Astrocyte (in vitro differentiated cells and primary cell): ENCODE data around the gene TP53. TPM values are rescaled to one million over a fixed set of nuclear protein-coding genes. Genes with fewer than 3 reads are reported as not detected.
A peak's percentile ranks its signal among the peaks of the same experiment; 100 is the strongest.

Experiments
- DNase-seq: peaks from one replicate; pipeline ENCODE4 v3.0.0-alpha.2; 2010; ENCODE audit warnings: low read depth
- FAIRE-seq: peaks from 2 replicates; lab custom pipeline; 2011; peaks lifted over from hg19 to GRCh38; lab: Jason Lieb, UNC
- H2AFZ ChIP-seq: 2 replicates; pipeline ENCODE4 v1.6.0; 2012; ENCODE audit warnings: low read depth, low read length, inconsistent platforms
- H3K27ac ChIP-seq: 2 replicates; pipeline ENCODE4 v1.5.1; 2011; ENCODE audit warnings: low read depth, low read length, inconsistent platforms
- H3K27me3 ChIP-seq: 2 replicates; pipeline ENCODE4 v1.6.0; 2011; ENCODE audit warnings: low read length, inconsistent platforms; ENCODE audit not compliant: insufficient read depth
- H3K36me3 ChIP-seq: 2 replicates; pipeline ENCODE4 v1.5.1; 2011; ENCODE audit warnings: low read length, inconsistent platforms; ENCODE audit not compliant: insufficient read depth
- H3K4me1 ChIP-seq: 2 replicates; pipeline ENCODE4 v1.5.1; 2011; ENCODE audit warnings: low read length, inconsistent platforms; ENCODE audit not compliant: insufficient read depth
- H3K4me2 ChIP-seq: 2 replicates; pipeline ENCODE4 v1.6.0; 2012; ENCODE audit warnings: low read length, inconsistent platforms
- H3K4me3 ChIP-seq: 2 replicates; pipeline ENCODE4 v1.5.1; 2011; ENCODE audit warnings: low read depth, mild to moderate bottlenecking, low read length, inconsistent platforms; ENCODE audit not compliant: insufficient read depth
- H3K79me2 ChIP-seq: 2 replicates; pipeline ENCODE4 v1.6.0; 2012; ENCODE audit warnings: mild to moderate bottlenecking, low read length, inconsistent platforms; ENCODE audit not compliant: insufficient read depth
- H3K9ac ChIP-seq: 2 replicates; pipeline ENCODE4 v1.6.0; 2012; ENCODE audit warnings: mild to moderate bottlenecking, low read length, inconsistent platforms
- H3K9me3 ChIP-seq: 2 replicates; pipeline ENCODE4 v1.5.1; 2012; ENCODE audit warnings: low read depth, mild to moderate bottlenecking, low read length, inconsistent platforms; ENCODE audit not compliant: insufficient read depth
- H4K20me1 ChIP-seq: 2 replicates; pipeline ENCODE4 v1.6.0; 2012; ENCODE audit warnings: low read length, inconsistent platforms; ENCODE audit not compliant: insufficient read depth
- H3K27ac Mint-ChIP-seq: one replicate; pipeline ENCODE4 v1.8.0; 2021; ENCODE audit warnings: mild to moderate bottlenecking, mixed read lengths; ENCODE audit not compliant: unreplicated experiment
- H3K27me3 Mint-ChIP-seq: one replicate; pipeline ENCODE4 v1.8.0; 2021; ENCODE audit warnings: low read depth, mixed read lengths; ENCODE audit not compliant: unreplicated experiment
- H3K36me3 Mint-ChIP-seq: one replicate; pipeline ENCODE4 v1.8.0; 2021; ENCODE audit warnings: low read depth, mixed read lengths; ENCODE audit not compliant: unreplicated experiment
- H3K4me1 Mint-ChIP-seq: one replicate; pipeline ENCODE4 v1.8.0; 2021; ENCODE audit warnings: low read depth, mixed read lengths; ENCODE audit not compliant: unreplicated experiment
- H3K4me3 Mint-ChIP-seq: one replicate; pipeline ENCODE4 v1.8.0; 2021; ENCODE audit warnings: mild to moderate bottlenecking, moderate library complexity, mixed read lengths; ENCODE audit not compliant: unreplicated experiment
- H3K9me3 Mint-ChIP-seq: one replicate; pipeline ENCODE4 v1.8.0; 2021; ENCODE audit warnings: mild to moderate bottlenecking, mixed read lengths; ENCODE audit not compliant: unreplicated experiment
- CTCF ChIP-seq: IDR thresholded peaks from 2 replicates; pipeline ENCODE4 v1.5.1; 2011; ENCODE audit warnings: low read depth, mild to moderate bottlenecking, inconsistent platforms, low read length, moderate library complexity; ENCODE audit not compliant: insufficient read depth
- EZH2 ChIP-seq: IDR thresholded peaks from 2 replicates; pipeline ENCODE4 v1.6.1; 2012; ENCODE audit warnings: mild to moderate bottlenecking, low read length, inconsistent platforms; ENCODE audit not compliant: insufficient read depth
- total RNA-seq: library from RNA; stranded (reverse); gene quantifications from 2 replicates; pipeline ENCODE4 v1.2.1, GENCODE V29; 2021

The TP53 gene
- total RNA-seq, 1 donor from 2014 or later: 94.4 TPM

- peaks cover 58% of the 10 kb centered on the region for H3K79me2 ChIP-seq
Observed at GRCh38 chr17:7687908-7688807, 868 bp upstream of the TP53 start, which contains the start of gene WRAP53. Gene WRAP53, plus strand, starts transcription at chr17:7688477. Its CDS starts 172 bp downstream, at chr17:7688649.

GRCh38 chr17:7686222-7687071 is 843 bp downstream of the TP53 start:
- H3K4me2 ChIP-seq: peak overlapping the region; percentile 92
- DNase-seq (peak; percentile 80), FAIRE-seq (no peak)
- H3K27ac ChIP-seq: peak overlapping the region; percentile 99
- H3K36me3 ChIP-seq: no peaks in the 10 kb centered on the region
- Mint-ChIP-seq H3K27ac (peak overlapping the region; percentile 100), H3K4me3 (peak overlapping the region; percentile 95), H3K4me1 (peaks cover 6% of the 10 kb centered on the region), H3K9me3 (no peaks in the 10 kb centered on the region), H3K36me3 (peaks cover 8% of the 10 kb centered on the region), H3K27me3 (no peaks in the 10 kb centered on the region)
- no peaks in the 10 kb centered on the region for H3K9me3 ChIP-seq
- no peaks in the 10 kb centered on the region for H3K27me3 ChIP-seq
- TF ChIP-seq CTCF (no peak), EZH2 (no peak)
- peaks cover 32% of the 10 kb centered on the region for H4K20me1 ChIP-seq
- peaks cover 65% of the 10 kb centered on the region for H3K79me2 ChIP-seq
- peak overlapping the region; percentile 85 for H2AFZ ChIP-seq
- peaks cover 23% of the 10 kb centered on the region for H3K4me1 ChIP-seq
- peak overlapping the region; percentile 99 for H3K9ac ChIP-seq
- peak overlapping the region; percentile 99 for H3K4me3 ChIP-seq

More at GRCh38 chr17:7687908-7688807, 868 bp upstream of the TP53 start, which contains the start of gene WRAP53:
- peaks cover 27% of the 10 kb centered on the region for H4K20me1 ChIP-seq
- peak within 1 kb of the TSS; percentile 95 for H3K4me3 Mint-ChIP-seq
- H3K27ac ChIP-seq: peak within 1 kb of the TSS; percentile 99
- FAIRE-seq (peak; percentile 52), DNase-seq (peak; percentile 97)
- peak within 1 kb of the TSS; percentile 100 for H3K27ac Mint-ChIP-seq
- peak within 1 kb of the TSS; percentile 92 for H3K4me2 ChIP-seq
- H3K9me3 Mint-ChIP-seq: no peaks in the 10 kb centered on the region
- H3K4me3 ChIP-seq: peak within 1 kb of the TSS; percentile 99
- TF ChIP-seq CTCF (peak; percentile 96), EZH2 (no peak)
- H3K4me1 Mint-ChIP-seq: peaks cover 6% of the 10 kb centered on the region
- peak within 1 kb of the TSS; percentile 99 for H3K9ac ChIP-seq
- peak within 1 kb of the TSS; percentile 77 for H2AFZ ChIP-seq
- H3K36me3 ChIP-seq: no peaks in the 10 kb centered on the region
- H3K27me3 ChIP-seq: no peaks in the 10 kb centered on the region
- peaks cover 11% of the 10 kb centered on the region for H3K36me3 Mint-ChIP-seq
- H3K4me1 ChIP-seq: peaks cover 23% of the 10 kb centered on the region
- no peaks in the 10 kb centered on the region for H3K27me3 Mint-ChIP-seq
- no peaks in the 10 kb centered on the region for H3K9me3 ChIP-seq
